ENCODE measurements around the gene RXRA.

- TF ChIP-seq CTCF (IDR thresholded peaks at IDR 0.05) (no peak), ZFX (IDR thresholded peaks at IDR 0.05; ENCODE audit: borderline replicate concordance) (no peak)
These were observed 5.3 kb upstream of the RXRA start for GRCh38 chr9:134320868-134321471.

Data from 22Rv1 (cell line).